Duodenal mucosa (tissue), 2 donors: ENCODE results near the gene PNRC1.
"Not testable (repeated sequence)": the region's sequence is repeated elsewhere in the genome, so short reads cannot be mapped to it uniquely, and the experiment has no call there.

Experiments
- H3K27ac ChIP-seq: one replicate; pipeline ENCODE4 v1.7.0; 2013; ENCODE audit warnings: low read depth, low read length
- H3K27me3 ChIP-seq, 2 donors: one replicate each; pipeline ENCODE4 v1.7.0; 2013; ENCODE audit warnings: low read length in 2 of 2, control low read depth in 1 of 2; ENCODE audit not compliant: insufficient read depth in 2 of 2, control insufficient read depth in 1 of 2
- H3K36me3 ChIP-seq, 2 donors: one replicate each; pipeline ENCODE4 v1.7.0; 2013; ENCODE audit warnings: low read length in 2 of 2, control low read depth in 1 of 2; ENCODE audit not compliant: insufficient read depth in 2 of 2, control insufficient read depth in 1 of 2
- H3K4me1 ChIP-seq, 2 donors: one replicate each; pipeline ENCODE4 v1.7.0; 2013; ENCODE audit warnings: low read length in 2 of 2, control low read depth in 1 of 2; ENCODE audit not compliant: insufficient read depth in 2 of 2, control insufficient read depth in 1 of 2
- H3K4me3 ChIP-seq, 2 donors: one replicate each; pipeline ENCODE4 v1.7.0; 2013; ENCODE audit warnings: low read length in 2 of 2, low read depth in 1 of 2
- H3K9ac ChIP-seq, 2 donors: one replicate each; pipeline ENCODE4 v1.7.0; 2013; ENCODE audit warnings: low read length in 2 of 2, low read depth in 1 of 2
- H3K9me3 ChIP-seq, 2 donors: one replicate each; pipeline ENCODE4 v1.7.0; 2013; ENCODE audit warnings: low read length in 2 of 2, control low read depth in 1 of 2; ENCODE audit not compliant: control insufficient read depth in 1 of 2

The PNRC1 gene

GRCh38 chr6:89121934-89122333 is 41.4 kb downstream of the PNRC1 start:
- no peak overlapping the region for H3K9ac ChIP-seq
- H3K27me3 ChIP-seq = no peaks in the 10 kb centered on the region
- no peak overlapping the region for H3K4me3 ChIP-seq
- H3K36me3 ChIP-seq = no peaks in the 10 kb centered on the region
- no peaks in the 10 kb centered on the region for H3K9me3 ChIP-seq
- no peak overlapping the region for H3K27ac ChIP-seq
- H3K4me1 ChIP-seq = peaks cover under 1 to 3% of the 10 kb centered on the region in 2 donors

GRCh38 chr6:89122625-89123024 is 42.1 kb downstream of the PNRC1 start:
- H3K36me3 ChIP-seq = no peaks in the 10 kb centered on the region
- H3K4me1 ChIP-seq = no peaks in the 10 kb centered on the region
- H3K9ac ChIP-seq = no peak overlapping the region
- no peak overlapping the region for H3K4me3 ChIP-seq
- no peaks in the 10 kb centered on the region for H3K27me3 ChIP-seq
- no peak overlapping the region for H3K27ac ChIP-seq
- no peaks in the 10 kb centered on the region for H3K9me3 ChIP-seq

- not testable (repeated sequence) for H3K27ac ChIP-seq, H3K9ac ChIP-seq, H3K27me3 ChIP-seq
These were observed 47.7 kb downstream of the PNRC1 start for GRCh38 chr6:89128256-89128671.

GRCh38 chr6:89131599-89131998 is 51.0 kb downstream of the PNRC1 start:
- no peaks in the 10 kb centered on the region for H3K4me1 ChIP-seq

More at GRCh38 chr6:89128256-89128671, 47.7 kb downstream of the PNRC1 start:
- H3K4me3 ChIP-seq, H3K36me3 ChIP-seq, H3K9me3 ChIP-seq, H3K4me1 ChIP-seq: not testable (repeated sequence)

GRCh38 chr6:89132057-89132456 is 51.5 kb downstream of the PNRC1 start:
- H3K9me3 ChIP-seq = no peaks in the 10 kb centered on the region
- H3K36me3 ChIP-seq = no peaks in the 10 kb centered on the region
- H3K9ac ChIP-seq = no peak overlapping the region
- H3K4me1 ChIP-seq = no peaks in the 10 kb centered on the region
- no peak overlapping the region for H3K27ac ChIP-seq
- no peaks in the 10 kb centered on the region for H3K27me3 ChIP-seq
- no peak overlapping the region for H3K4me3 ChIP-seq

More at GRCh38 chr6:89131599-89131998, 51.0 kb downstream of the PNRC1 start:
- no peaks in the 10 kb centered on the region for H3K9me3 ChIP-seq
- no peak overlapping the region for H3K4me3 ChIP-seq
- no peak overlapping the region for H3K9ac ChIP-seq
- no peaks in the 10 kb centered on the region for H3K27me3 ChIP-seq
- no peak overlapping the region for H3K27ac ChIP-seq
- H3K36me3 ChIP-seq = no peaks in the 10 kb centered on the region

- H3K36me3 ChIP-seq = no peaks in the 10 kb centered on the region
- H3K9ac ChIP-seq = no peak overlapping the region
- H3K27me3 ChIP-seq = no peaks in the 10 kb centered on the region
- H3K4me3 ChIP-seq = no peak overlapping the region
- no peaks in the 10 kb centered on the region for H3K9me3 ChIP-seq
- no peak overlapping the region for H3K27ac ChIP-seq
- H3K4me1 ChIP-seq = no peaks in the 10 kb centered on the region
These were observed 53.4 kb downstream of the PNRC1 start for GRCh38 chr6:89133981-89134380.

GRCh38 chr6:89134723-89135122 is 54.2 kb downstream of the PNRC1 start:
- no peaks in the 10 kb centered on the region for H3K36me3 ChIP-seq
- no peak overlapping the region for H3K27ac ChIP-seq
- H3K9ac ChIP-seq = no peak overlapping the region
- no peaks in the 10 kb centered on the region for H3K9me3 ChIP-seq
- H3K4me1 ChIP-seq = peaks cover 4 to 6% of the 10 kb centered on the region in 2 donors
- H3K27me3 ChIP-seq = no peaks in the 10 kb centered on the region
- no peak overlapping the region for H3K4me3 ChIP-seq
